ENCODE data around the gene MX2.

- TF ChIP-seq CTCF (IDR thresholded peaks at IDR 0.05), result no peak
- TF ChIP-seq POLR2AphosphoS5 (IDR thresholded peaks at IDR 0.05; ENCODE audit: low read depth, low read length), result no peak
- TF ChIP-seq REST (IDR thresholded peaks at IDR 0.05; ENCODE audit: insufficient read depth in 1 of 2, low read depth in 2 of 2, low read length in 1 of 2), result no peak
Observed at GRCh38 chr21:41398251-41398650, 36.4 kb downstream of the MX2 start.
